Endothelial cell of umbilical vein (primary cell): ENCODE results near the gene PIMREG. TPM values are rescaled to one million over a fixed set of nuclear protein-coding genes. Genes with fewer than 3 reads are reported as not detected.

Source experiments
- BruUV-seq: library from RNA; stranded (reverse); fragments of 400-500 nt; replicated peaks from 2 replicates; lab custom pipeline; 2021; lab: Mats Ljungman, UMichigan
- CTCF ChIA-PET: fragments of 300-600, 350-600 bp; sonication (Branson Sonifier 250); formaldehyde crosslinking; loops from one replicate; lab custom pipeline; 2021; ENCODE audit warnings: antibody characterized with exemption, inconsistent platforms; lab: Charles Lee
- POLR2A ChIA-PET: fragments of 300-600, 350-600 bp; sonication (Branson Sonifier 250); formaldehyde crosslinking; loops from one replicate; lab custom pipeline; 2021; ENCODE audit warnings: antibody characterized with exemption, inconsistent platforms; lab: Charles Lee
- DNase-seq: peaks from one replicate; pipeline ENCODE4 v3.0.0-alpha.2; 2011; ENCODE audit warnings: low read depth, low spot score
- FAIRE-seq: peaks from 2 replicates; lab custom pipeline; 2011; peaks lifted over from hg19 to GRCh38; lab: Jason Lieb, UNC
- H2AFZ ChIP-seq: 2 replicates; pipeline ENCODE4 v1.6.0; 2012; ENCODE audit warnings: low read depth, low read length, control low read depth, inconsistent platforms
- H3K27ac ChIP-seq: 2 replicates; pipeline ENCODE4 v1.5.1; 2011; ENCODE audit warnings: low read depth, mild to moderate bottlenecking, control low read depth, low read length, moderate library complexity; ENCODE audit not compliant: insufficient read depth
- H3K27me3 ChIP-seq, 2 experiments: 2 replicates each; pipeline versions ENCODE4 v1.6.0 to v1.6.1; 2011; ENCODE audit warnings: low read length in 2 of 2, mixed read lengths in 1 of 2; ENCODE audit not compliant: control insufficient read depth in 2 of 2, insufficient read depth in 2 of 2
- H3K36me3 ChIP-seq, 2 experiments: 2 replicates in 1 of 2; 3 replicates in 1 of 2; pipeline ENCODE4 v1.5.1; 2011; ENCODE audit warnings: low read length in 2 of 2, mild to moderate bottlenecking in 1 of 2, moderate library complexity in 1 of 2; ENCODE audit not compliant: control insufficient read depth in 2 of 2, insufficient read depth in 2 of 2; ENCODE audit errors: extremely low read depth in 1 of 2
- H3K4me1 ChIP-seq: 3 replicates; pipeline ENCODE4 v1.5.1; 2011; ENCODE audit warnings: mild to moderate bottlenecking, low read length; ENCODE audit not compliant: control insufficient read depth, insufficient read depth; ENCODE audit errors: extremely low read depth
- H3K4me2 ChIP-seq: 2 replicates; pipeline ENCODE4 v1.6.1; 2011; ENCODE audit warnings: low read length, control low read depth, mixed read lengths; ENCODE audit not compliant: insufficient read depth
- H3K4me3 ChIP-seq, 3 experiments: fragments of 200-600 bp in 1 of 3; sonication (generic), shearing (Covaris generic) in 1 of 3; replicated peaks in 1 of 3; 2 replicates each; pipeline ENCODE4 v1.5.1; 2011 to 2016; ENCODE audit warnings: control low read depth in 3 of 3, low read length in 3 of 3, mild to moderate bottlenecking in 2 of 3, inconsistent platforms in 1 of 3, low read depth in 1 of 3, moderate library complexity in 1 of 3; ENCODE audit not compliant: insufficient read depth in 1 of 3
- H3K79me2 ChIP-seq: 2 replicates; pipeline ENCODE4 v1.6.0; 2012; ENCODE audit warnings: low read length, inconsistent platforms; ENCODE audit not compliant: control insufficient read depth, insufficient read depth
- H3K9ac ChIP-seq: replicated peaks from 2 replicates; pipeline ENCODE3; 2011; ENCODE audit warnings: low read length, control low read depth; ENCODE audit not compliant: insufficient read depth; ENCODE audit errors: extremely low read depth
- H3K9me1 ChIP-seq: replicated peaks from 3 replicates; pipeline ENCODE4 v1.6.0; 2011; ENCODE audit warnings: mild to moderate bottlenecking, low read length; ENCODE audit not compliant: control insufficient read depth, insufficient read depth; ENCODE audit errors: extremely low read depth
- H3K9me3 ChIP-seq: replicated peaks from 2 replicates; pipeline ENCODE4 v1.5.1; 2012; ENCODE audit warnings: low read length, inconsistent platforms; ENCODE audit not compliant: control insufficient read depth, insufficient read depth
- H4K20me1 ChIP-seq: replicated peaks from 2 replicates; pipeline ENCODE3; 2011; ENCODE audit warnings: mild to moderate bottlenecking, low read length; ENCODE audit not compliant: control insufficient read depth, insufficient read depth; ENCODE audit errors: extremely low read depth
- EZH2 ChIP-seq: IDR thresholded peaks from 2 replicates; pipeline ENCODE4 v1.6.1; 2012; ENCODE audit warnings: borderline replicate concordance, low read depth, mild to moderate bottlenecking, moderate library complexity, low read length, inconsistent platforms; ENCODE audit not compliant: severe bottlenecking
- FOS ChIP-seq: IDR thresholded peaks from 2 replicates; pipeline ENCODE4 v1.6.1; 2011; ENCODE audit warnings: mild to moderate bottlenecking, low read length, moderate library complexity, borderline replicate concordance; ENCODE audit not compliant: insufficient read depth
- GATA2 ChIP-seq: IDR thresholded peaks from 2 replicates; pipeline ENCODE4 v1.7.0; 2011; ENCODE audit warnings: low read depth, mild to moderate bottlenecking, moderate library complexity, mixed read lengths, low read length; ENCODE audit not compliant: insufficient read length, insufficient read depth
- JUN ChIP-seq: IDR thresholded peaks from 2 replicates; pipeline ENCODE4 v1.6.1; 2011; ENCODE audit warnings: borderline replicate concordance, low read depth; ENCODE audit not compliant: insufficient read length, insufficient read depth
- MAX ChIP-seq: IDR thresholded peaks from 2 replicates; pipeline ENCODE4 v1.6.1; 2011; ENCODE audit not compliant: insufficient read depth, insufficient read length
- MYC ChIP-seq: IDR thresholded peaks from one replicate; pipeline ENCODE4 v1.6.1; 2011; ENCODE audit warnings: mild to moderate bottlenecking, low read depth, low read length
- POLR2A ChIP-seq: IDR thresholded peaks from 2 replicates; pipeline ENCODE4 v1.6.1; 2012; ENCODE audit warnings: low read depth, mild to moderate bottlenecking, control low read depth, low read length
- POLR2AphosphoS5 ChIP-seq: IDR thresholded peaks from 2 replicates; pipeline ENCODE4 v1.6.1; 2012; ENCODE audit warnings: low read depth, mild to moderate bottlenecking, control low read depth, low read length, moderate library complexity; ENCODE audit not compliant: insufficient read depth
- dilution Hi-C: fragments of 300-500 bp; cut with MboI; formaldehyde crosslinking; loops from one replicate; pipeline ENCODE4 v1.15.0; 2019; ENCODE audit warnings: low sequenced_read_pairs; ENCODE audit not compliant: extremely low pct_ligation_motif_present
- intact Hi-C: fragments of 100-400 bp; cut with micrococcal nuclease; formaldehyde crosslinking; loops from one replicate; pipeline ENCODE4 v1.10.0; 2022
- polyA plus RNA-seq, 4 experiments: library from polyadenylated mRNA; depleted of rRNA in 3 of 4; stranded (reverse) in 3 of 4; unstranded in 1 of 4; fragments of >200 nt; gene quantifications; 2 replicates each; pipeline versions ENCODE4 v1.2.1 to v1.2.3, GENCODE V29; 2011 to 2012; ENCODE audit warnings: missing spikeins in 1 of 4
- total RNA-seq: library from RNA; stranded (reverse); gene quantifications from 2 replicates; pipeline ENCODE4 v1.2.3, GENCODE V29; 2021
- TF ChIP-seq, protein P1 (sequence below), 2 donors: IDR thresholded peaks; 1 replicate in 1 of 2; 2 replicates in 1 of 2; pipeline ENCODE4 v1.5.1; 2011; ENCODE audit warnings: low read length in 2 of 2, mild to moderate bottlenecking in 2 of 2, moderate library complexity in 2 of 2, control low read depth in 1 of 2, inconsistent platforms in 1 of 2, low read depth in 1 of 2; ENCODE audit not compliant: insufficient read depth in 1 of 2; ENCODE audit errors: extremely low read depth in 1 of 2

PIMREG gene
- total and polyA plus RNA-seq, 2 donors (not counting 3 experiments of a cell fraction or from before 2014, with no cell fraction given) = 26.3 to 37.7 TPM

GRCh38 chr17:6485646-6486412 lies 41.6 kb downstream of the PIMREG start:
- Histone ChIP-seq H3K9me1 (no peaks in the 10 kb centered on the region), H3K27me3 (no peaks in the 10 kb centered on the region), H2AFZ (no peak overlapping the region), H3K79me2 (no peaks in the 10 kb centered on the region), H3K9ac (no peak overlapping the region), H4K20me1 (no peaks in the 10 kb centered on the region), H3K27ac (no peak overlapping the region), H3K36me3 (no peaks in the 10 kb centered on the region), H3K9me3 (no peaks in the 10 kb centered on the region), H3K4me3 (no peak overlapping the region), H3K4me2 (no peak overlapping the region), H3K4me1 (no peaks in the 10 kb centered on the region)
- POLR2A ChIA-PET = no interaction called here
- CTCF ChIA-PET = interaction anchor here (0.8 to 4.8 kb wide), 4 partner anchors 10 to 77 kb away, joined by 3 to 37 read pairs (median 4); no protein-coding TSS in a partner anchor
- dilution Hi-C loops = no loop called here
- no TSS peak for BruUV-seq
- intact Hi-C loops = no loop called here
- TF ChIP-seq POLR2AphosphoS5 = no peak
- TF ChIP-seq MAX = no peak
- TF ChIP-seq GATA2 = no peak
- TF ChIP-seq, protein P1, sequence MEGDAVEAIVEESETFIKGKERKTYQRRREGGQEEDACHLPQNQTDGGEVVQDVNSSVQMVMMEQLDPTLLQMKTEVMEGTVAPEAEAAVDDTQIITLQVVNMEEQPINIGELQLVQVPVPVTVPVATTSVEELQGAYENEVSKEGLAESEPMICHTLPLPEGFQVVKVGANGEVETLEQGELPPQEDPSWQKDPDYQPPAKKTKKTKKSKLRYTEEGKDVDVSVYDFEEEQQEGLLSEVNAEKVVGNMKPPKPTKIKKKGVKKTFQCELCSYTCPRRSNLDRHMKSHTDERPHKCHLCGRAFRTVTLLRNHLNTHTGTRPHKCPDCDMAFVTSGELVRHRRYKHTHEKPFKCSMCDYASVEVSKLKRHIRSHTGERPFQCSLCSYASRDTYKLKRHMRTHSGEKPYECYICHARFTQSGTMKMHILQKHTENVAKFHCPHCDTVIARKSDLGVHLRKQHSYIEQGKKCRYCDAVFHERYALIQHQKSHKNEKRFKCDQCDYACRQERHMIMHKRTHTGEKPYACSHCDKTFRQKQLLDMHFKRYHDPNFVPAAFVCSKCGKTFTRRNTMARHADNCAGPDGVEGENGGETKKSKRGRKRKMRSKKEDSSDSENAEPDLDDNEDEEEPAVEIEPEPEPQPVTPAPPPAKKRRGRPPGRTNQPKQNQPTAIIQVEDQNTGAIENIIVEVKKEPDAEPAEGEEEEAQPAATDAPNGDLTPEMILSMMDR (IDR thresholded peaks at IDR 0.05; ENCODE audit: extremely low read depth in 1 of 2, insufficient read depth in 1 of 2, low read depth in 1 of 2, low read length in 2 of 2) = no peak
- no peak for TF ChIP-seq EZH2
- TF ChIP-seq MYC = no peak
- no peak for TF ChIP-seq POLR2A
- no peak for TF ChIP-seq JUN
- no peak for TF ChIP-seq FOS
- no peak for DNase-seq
- no peak for FAIRE-seq
